Fibroblast of mammary gland (primary cell): ENCODE data around the gene ZFYVE28.

Experiments
- DNase-seq: peaks from one replicate; pipeline ENCODE4 v3.0.0-alpha.2; 2010; ENCODE audit warnings: low read depth
- H3K4me3 ChIP-seq: 2 replicates; pipeline ENCODE4 v1.5.1; 2011; ENCODE audit warnings: low read depth, mild to moderate bottlenecking, low read length, moderate library complexity; ENCODE audit not compliant: control insufficient read depth
- TF ChIP-seq, protein P1 (sequence below): conservative IDR thresholded peaks from 2 replicates; pipeline ENCODE4 v1.5.1; 2011; ENCODE audit warnings: low read depth, low read length, inconsistent platforms; ENCODE audit not compliant: control insufficient read depth, insufficient read depth

ZFYVE28 gene

DNA sequence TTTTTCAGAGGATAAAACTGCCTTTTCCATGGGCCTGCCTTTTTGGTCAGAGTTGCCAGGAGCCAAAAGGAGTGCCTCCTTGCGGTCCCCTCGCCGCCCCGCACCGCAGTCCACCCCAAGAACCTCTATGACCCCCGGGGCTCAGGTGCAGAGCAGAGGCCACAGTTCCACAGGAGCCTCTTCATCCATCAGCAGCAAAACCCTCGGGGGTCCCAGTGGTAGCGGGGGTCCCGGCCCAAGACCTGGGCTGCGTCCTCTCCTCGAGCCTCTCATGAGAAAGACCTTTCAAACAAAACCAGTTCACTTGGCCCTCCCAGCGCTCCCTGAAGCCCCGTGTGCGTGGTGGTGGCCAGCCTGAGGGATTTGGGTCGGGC lies 16.8 kb downstream of the ZFYVE28 start:
- no peak overlapping the region for H3K4me3 ChIP-seq
- no peak for DNase-seq
- TF ChIP-seq, protein P1, sequence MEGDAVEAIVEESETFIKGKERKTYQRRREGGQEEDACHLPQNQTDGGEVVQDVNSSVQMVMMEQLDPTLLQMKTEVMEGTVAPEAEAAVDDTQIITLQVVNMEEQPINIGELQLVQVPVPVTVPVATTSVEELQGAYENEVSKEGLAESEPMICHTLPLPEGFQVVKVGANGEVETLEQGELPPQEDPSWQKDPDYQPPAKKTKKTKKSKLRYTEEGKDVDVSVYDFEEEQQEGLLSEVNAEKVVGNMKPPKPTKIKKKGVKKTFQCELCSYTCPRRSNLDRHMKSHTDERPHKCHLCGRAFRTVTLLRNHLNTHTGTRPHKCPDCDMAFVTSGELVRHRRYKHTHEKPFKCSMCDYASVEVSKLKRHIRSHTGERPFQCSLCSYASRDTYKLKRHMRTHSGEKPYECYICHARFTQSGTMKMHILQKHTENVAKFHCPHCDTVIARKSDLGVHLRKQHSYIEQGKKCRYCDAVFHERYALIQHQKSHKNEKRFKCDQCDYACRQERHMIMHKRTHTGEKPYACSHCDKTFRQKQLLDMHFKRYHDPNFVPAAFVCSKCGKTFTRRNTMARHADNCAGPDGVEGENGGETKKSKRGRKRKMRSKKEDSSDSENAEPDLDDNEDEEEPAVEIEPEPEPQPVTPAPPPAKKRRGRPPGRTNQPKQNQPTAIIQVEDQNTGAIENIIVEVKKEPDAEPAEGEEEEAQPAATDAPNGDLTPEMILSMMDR = no peak

DNA sequence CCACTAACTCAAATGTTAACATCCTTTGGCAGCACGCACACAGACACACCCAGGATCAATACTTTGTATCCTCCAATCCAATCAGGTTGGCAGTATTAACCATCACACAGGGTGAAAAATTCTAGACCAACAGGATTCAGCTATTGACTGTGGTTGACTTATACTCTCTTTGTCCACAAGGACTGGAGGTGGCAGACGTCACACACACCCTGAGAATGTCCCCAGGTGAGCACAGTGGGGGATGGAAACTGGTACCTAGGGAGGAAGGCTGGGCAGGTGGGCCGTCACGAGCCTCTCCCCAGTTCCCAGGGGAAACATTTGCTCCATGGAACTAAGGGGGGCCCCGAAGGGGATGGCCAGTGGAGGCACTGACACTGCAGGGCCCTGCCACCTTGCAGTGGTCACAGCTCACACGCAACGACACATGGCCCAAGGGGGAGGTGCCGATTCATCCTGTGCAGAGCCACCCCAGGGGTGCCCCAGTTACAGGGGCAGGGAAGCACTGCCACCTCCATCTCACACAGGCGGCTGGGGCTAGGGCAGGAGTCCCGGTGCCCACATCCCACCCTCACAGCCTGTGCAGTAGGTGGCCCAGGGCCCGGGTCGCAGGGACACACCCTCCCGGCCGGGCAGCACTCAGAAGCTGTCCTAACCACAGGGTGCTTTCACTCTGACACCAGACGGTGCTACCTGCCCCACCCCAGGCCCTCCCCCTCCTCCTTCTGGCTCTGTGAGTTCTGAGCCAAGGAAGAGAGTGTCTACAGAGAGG lies 17.4 kb downstream of the ZFYVE28 start:
- H3K4me3 ChIP-seq = no peak overlapping the region
- DNase-seq = no peak
- TF ChIP-seq, protein P1 = no peak

DNA sequence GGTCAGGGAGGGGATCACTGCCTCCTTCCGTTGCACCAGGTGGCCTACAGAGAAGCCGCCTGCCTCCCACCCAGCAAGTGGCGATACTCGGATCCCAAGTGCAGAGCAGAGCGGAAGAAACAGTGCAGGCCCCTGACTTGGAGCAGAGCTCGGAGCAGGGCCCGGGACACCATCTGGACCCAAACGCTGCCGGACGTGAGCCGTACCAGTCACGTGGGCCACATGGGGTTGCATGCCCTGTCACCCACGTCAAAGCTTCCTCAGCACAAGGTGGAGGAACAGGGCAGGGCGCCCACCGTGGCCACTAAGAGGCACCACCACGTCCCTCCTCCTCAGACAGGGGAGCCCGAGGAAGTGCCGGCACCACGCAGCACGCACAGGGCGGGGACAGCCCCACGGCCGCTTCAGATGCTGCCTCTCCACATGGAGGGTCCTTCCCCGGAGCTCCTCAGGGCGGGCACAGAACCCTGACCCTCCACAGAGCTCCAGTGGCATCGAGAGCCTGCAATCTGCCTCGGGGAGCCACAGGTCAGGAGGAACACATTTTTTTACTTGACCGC lies 18.7 kb downstream of the ZFYVE28 start:
- DNase-seq = no peak

DNA sequence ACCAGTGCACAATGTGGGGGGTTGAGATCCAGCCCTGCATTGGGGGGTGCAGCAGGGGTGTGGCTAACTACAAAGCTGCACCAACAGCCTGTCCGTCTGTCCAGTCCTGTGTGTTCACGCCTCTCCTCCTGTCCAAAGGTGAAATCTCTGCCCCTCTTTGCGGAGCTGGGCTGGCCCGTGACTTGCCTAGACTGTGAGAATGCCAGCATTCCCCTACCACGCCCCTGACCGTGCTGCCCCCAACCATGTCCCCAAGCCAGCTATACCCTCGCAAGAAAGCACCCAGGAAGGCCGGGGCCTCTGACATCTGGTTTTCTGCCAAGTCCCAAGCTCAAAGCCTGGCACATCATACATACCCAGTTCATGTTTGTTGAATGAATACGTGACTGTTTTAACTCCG lies 19.2 kb downstream of the ZFYVE28 start:
- DNase-seq = no peak
- TF ChIP-seq, protein P1 = no peak
- no peak overlapping the region for H3K4me3 ChIP-seq

More for the DNA sequence above, 18.7 kb downstream of the ZFYVE28 start:
- no peak overlapping the region for H3K4me3 ChIP-seq
- TF ChIP-seq, protein P1 = no peak

DNA sequence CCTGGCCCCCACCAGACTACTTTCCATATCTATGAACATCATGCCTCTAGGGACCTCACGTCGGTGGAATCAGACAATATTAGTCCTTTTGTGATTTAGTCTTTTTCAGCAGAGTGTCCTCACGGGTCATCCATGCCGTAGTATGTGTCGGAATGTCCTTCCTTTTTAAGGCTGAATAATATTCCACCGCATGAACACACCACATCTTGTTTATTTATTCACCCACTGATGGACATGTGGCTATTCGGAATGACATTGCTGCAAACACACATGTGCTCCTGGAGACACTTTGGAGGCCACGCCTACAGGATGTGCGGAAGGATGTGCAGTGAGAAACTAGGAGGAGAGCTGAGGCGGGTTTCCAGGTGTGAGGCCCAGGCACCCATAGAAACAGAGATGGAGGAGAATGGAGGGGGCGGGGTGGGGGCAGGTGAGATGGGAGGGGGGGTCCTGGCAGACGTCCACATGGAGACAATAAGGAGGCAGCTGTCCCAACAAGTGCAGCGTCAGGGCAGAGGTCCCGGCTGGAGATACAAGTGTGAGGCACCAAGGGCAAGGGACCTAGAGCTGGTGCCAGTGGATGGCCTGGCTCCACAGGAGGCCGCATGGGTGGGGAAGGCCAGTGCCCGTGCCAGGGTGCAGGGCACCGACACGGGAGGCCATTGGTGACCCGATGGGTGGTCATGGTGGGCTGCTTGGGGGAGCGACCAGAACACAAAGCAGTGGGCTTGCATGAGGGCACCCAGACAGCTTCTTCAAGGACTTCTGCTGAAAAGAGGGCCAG lies 20.7 kb downstream of the ZFYVE28 start:
- H3K4me3 ChIP-seq = no peak overlapping the region
- TF ChIP-seq, protein P1 = no peak
- no peak for DNase-seq

DNA sequence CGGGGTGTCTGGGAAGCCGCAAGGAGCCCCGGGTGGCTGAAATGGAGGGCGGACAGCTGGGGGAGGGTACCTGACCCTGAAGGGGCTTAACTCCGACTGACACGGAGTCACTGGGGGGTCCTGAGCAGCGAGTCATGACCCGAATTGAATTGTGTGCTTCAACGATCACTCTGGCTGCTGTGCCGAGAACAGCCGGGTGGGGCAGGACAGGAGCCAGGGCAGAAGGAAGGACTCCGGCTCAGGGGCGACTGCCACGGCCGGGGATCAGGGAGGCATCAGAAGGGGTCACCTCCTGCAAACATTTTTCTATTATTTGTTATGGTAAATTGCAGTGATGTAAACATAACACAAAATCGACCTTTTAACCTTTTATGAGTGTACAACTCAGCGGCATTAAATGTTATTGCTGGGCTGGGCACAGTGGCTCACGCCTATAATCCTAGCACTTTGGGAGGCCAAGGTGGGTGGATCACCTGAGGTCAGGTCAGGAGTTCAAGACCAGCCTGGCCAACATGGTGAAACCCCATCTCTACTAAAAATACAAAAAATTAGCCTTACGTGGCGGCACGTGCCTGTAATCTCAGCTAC lies 21.6 kb downstream of the ZFYVE28 start:
- TF ChIP-seq, protein P1 = no peak
- no peak overlapping the region for H3K4me3 ChIP-seq
- DNase-seq = no peak
